ENCODE data around the gene PITX2.

The PITX2 gene

GRCh38 chr4:110638089-110638746, 15.3 kb upstream of the PITX2 start:
- H3K4me2 ChIP-seq: no peak overlapping the region
- H3K79me2 ChIP-seq (ENCODE audit: insufficient read depth, low read depth): no peaks in the 10 kb centered on the region
- H4K20me1 ChIP-seq (ENCODE audit: insufficient read depth): no peaks in the 10 kb centered on the region
- no peak overlapping the region for H2AFZ ChIP-seq (ENCODE audit: low read depth)
- H3K27ac ChIP-seq: no peak overlapping the region
- H3K27me3 ChIP-seq (ENCODE audit: insufficient read depth, low read depth): no peaks in the 10 kb centered on the region
- no peak overlapping the region for H3K9ac ChIP-seq
- H3K4me3 ChIP-seq (IDR thresholded peaks at IDR 0.05; ENCODE audit: insufficient read depth, low read depth, low read length): no peak overlapping the region
- no peaks in the 10 kb centered on the region for H3K36me3 ChIP-seq (ENCODE audit: insufficient read depth)
- TF ChIP-seq CTCF (conservative IDR thresholded peaks at IDR 0.05; ENCODE audit: low read depth, low read length): no peak
- H3K4me1 ChIP-seq (ENCODE audit: low read depth, poor library complexity, severe bottlenecking): no peaks in the 10 kb centered on the region

- H3K27me3 ChIP-seq (ENCODE audit: insufficient read depth, low read depth): no peaks in the 10 kb centered on the region
These were observed 14.7 kb upstream of the PITX2 start for GRCh38 chr4:110637408-110638088.

GRCh38 chr4:110636680-110637407, 14.0 kb upstream of the PITX2 start:
- no peak overlapping the region for H3K27ac ChIP-seq
- TF ChIP-seq CTCF (conservative IDR thresholded peaks at IDR 0.05; ENCODE audit: low read depth, low read length): no peak
- no peak overlapping the region for H3K4me3 ChIP-seq (IDR thresholded peaks at IDR 0.05; ENCODE audit: insufficient read depth, low read depth, low read length)
- no peaks in the 10 kb centered on the region for H3K27me3 ChIP-seq (ENCODE audit: insufficient read depth, low read depth)
- H4K20me1 ChIP-seq (ENCODE audit: insufficient read depth): no peaks in the 10 kb centered on the region
- no peak overlapping the region for H3K4me2 ChIP-seq
- H3K36me3 ChIP-seq (ENCODE audit: insufficient read depth): no peaks in the 10 kb centered on the region
- no peak overlapping the region for H3K9ac ChIP-seq
- H2AFZ ChIP-seq (ENCODE audit: low read depth): no peak overlapping the region
- no peaks in the 10 kb centered on the region for H3K4me1 ChIP-seq (ENCODE audit: low read depth, poor library complexity, severe bottlenecking)
- no peaks in the 10 kb centered on the region for H3K79me2 ChIP-seq (ENCODE audit: insufficient read depth, low read depth)

More at GRCh38 chr4:110637408-110638088, 14.7 kb upstream of the PITX2 start:
- H4K20me1 ChIP-seq (ENCODE audit: insufficient read depth): no peaks in the 10 kb centered on the region
- no peak overlapping the region for H3K27ac ChIP-seq
- H3K9ac ChIP-seq: no peak overlapping the region
- TF ChIP-seq CTCF (conservative IDR thresholded peaks at IDR 0.05; ENCODE audit: low read depth, low read length): no peak
- no peak overlapping the region for H3K4me3 ChIP-seq (IDR thresholded peaks at IDR 0.05; ENCODE audit: insufficient read depth, low read depth, low read length)
- no peaks in the 10 kb centered on the region for H3K4me1 ChIP-seq (ENCODE audit: low read depth, poor library complexity, severe bottlenecking)
- no peak overlapping the region for H3K4me2 ChIP-seq
- H2AFZ ChIP-seq (ENCODE audit: low read depth): no peak overlapping the region
- H3K79me2 ChIP-seq (ENCODE audit: insufficient read depth, low read depth): no peaks in the 10 kb centered on the region
- no peaks in the 10 kb centered on the region for H3K36me3 ChIP-seq (ENCODE audit: insufficient read depth)

- Histone ChIP-seq H3K4me3 (IDR thresholded peaks at IDR 0.05; ENCODE audit: insufficient read depth, low read depth, low read length) (no peak overlapping the region), H3K9ac (no peak overlapping the region), H3K27ac (no peak overlapping the region), H4K20me1 (ENCODE audit: insufficient read depth) (no peaks in the 10 kb centered on the region), H3K4me2 (no peak overlapping the region), H3K36me3 (ENCODE audit: insufficient read depth) (no peaks in the 10 kb centered on the region), H3K79me2 (ENCODE audit: insufficient read depth, low read depth) (no peaks in the 10 kb centered on the region), H3K4me1 (ENCODE audit: low read depth, poor library complexity, severe bottlenecking) (no peaks in the 10 kb centered on the region), H3K27me3 (ENCODE audit: insufficient read depth, low read depth) (no peaks in the 10 kb centered on the region), H2AFZ (ENCODE audit: low read depth) (no peak overlapping the region)
- TF ChIP-seq CTCF (conservative IDR thresholded peaks at IDR 0.05; ENCODE audit: low read depth, low read length): no peak
These were observed 13.3 kb upstream of the PITX2 start for GRCh38 chr4:110636171-110636679.

Data from KMS-11 (cell line).